ENCODE results near the gene FEN1. TPM values are rescaled to one million over a fixed set of nuclear protein-coding genes. Genes with fewer than 3 reads are reported as not detected.

FEN1 gene
- total RNA-seq, 3 donors from 2014 or later = 7.5 to 21.8 (median 8.1) TPM

DNA sequence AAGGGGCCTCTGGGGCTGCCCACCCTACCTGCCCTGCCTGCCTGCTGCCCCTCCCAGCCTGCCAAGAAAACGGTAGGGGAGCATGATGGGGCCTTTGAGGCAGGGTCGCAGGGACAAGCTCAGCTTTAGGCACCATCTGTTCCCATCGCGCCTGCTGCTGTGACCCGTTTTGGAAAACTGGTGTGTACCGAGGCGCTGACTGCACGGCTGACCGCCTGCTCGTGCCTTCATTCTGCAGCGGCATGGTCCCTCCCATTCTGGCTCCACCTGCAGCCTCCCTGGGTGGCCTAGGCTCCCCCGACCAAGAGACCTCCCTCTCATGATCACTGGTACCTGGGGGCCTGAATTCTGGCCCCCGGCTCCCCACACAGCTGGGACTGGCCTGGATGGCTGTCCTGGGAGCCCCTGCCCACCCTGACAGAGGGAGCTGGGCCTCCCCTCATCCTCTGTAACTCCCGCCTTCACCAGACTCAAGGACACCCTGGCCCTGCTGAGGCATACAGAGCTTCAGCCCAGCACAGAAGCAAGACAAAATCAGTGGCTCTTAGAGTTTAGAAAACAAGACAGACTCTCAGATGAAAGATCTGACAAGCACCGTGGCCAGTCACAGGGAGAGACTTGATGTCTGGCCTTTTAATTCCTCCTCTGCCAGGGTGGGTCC lies 46.8 kb upstream of the FEN1 start:
- TF ChIP-seq, protein P1, sequence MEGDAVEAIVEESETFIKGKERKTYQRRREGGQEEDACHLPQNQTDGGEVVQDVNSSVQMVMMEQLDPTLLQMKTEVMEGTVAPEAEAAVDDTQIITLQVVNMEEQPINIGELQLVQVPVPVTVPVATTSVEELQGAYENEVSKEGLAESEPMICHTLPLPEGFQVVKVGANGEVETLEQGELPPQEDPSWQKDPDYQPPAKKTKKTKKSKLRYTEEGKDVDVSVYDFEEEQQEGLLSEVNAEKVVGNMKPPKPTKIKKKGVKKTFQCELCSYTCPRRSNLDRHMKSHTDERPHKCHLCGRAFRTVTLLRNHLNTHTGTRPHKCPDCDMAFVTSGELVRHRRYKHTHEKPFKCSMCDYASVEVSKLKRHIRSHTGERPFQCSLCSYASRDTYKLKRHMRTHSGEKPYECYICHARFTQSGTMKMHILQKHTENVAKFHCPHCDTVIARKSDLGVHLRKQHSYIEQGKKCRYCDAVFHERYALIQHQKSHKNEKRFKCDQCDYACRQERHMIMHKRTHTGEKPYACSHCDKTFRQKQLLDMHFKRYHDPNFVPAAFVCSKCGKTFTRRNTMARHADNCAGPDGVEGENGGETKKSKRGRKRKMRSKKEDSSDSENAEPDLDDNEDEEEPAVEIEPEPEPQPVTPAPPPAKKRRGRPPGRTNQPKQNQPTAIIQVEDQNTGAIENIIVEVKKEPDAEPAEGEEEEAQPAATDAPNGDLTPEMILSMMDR (IDR thresholded peaks at IDR 0.05) = no peak
- H3K36me3 ChIP-seq (ENCODE audit: low read depth) = no peaks in the 10 kb centered on the region
- ATAC-seq (no peak), DNase-seq (no peak)
- H3K9me3 ChIP-seq = no peaks in the 10 kb centered on the region
- H3K4me3 ChIP-seq = no peak overlapping the region
- intact Hi-C loops (cut with DNase I, micrococcal nuclease) = no loop called here
- H3K4me1 ChIP-seq (ENCODE audit: low read depth) = peaks cover 6% of the 10 kb centered on the region

- no peak for ATAC-seq
- no peak overlapping the region for H3K4me3 ChIP-seq
- H3K4me1 ChIP-seq (ENCODE audit: low read depth) = peaks cover 6% of the 10 kb centered on the region
- intact Hi-C loops (cut with DNase I, micrococcal nuclease) = no loop called here
- TF ChIP-seq, protein P1 (IDR thresholded peaks at IDR 0.05) = no peak
- no peak for DNase-seq
- no peaks in the 10 kb centered on the region for H3K36me3 ChIP-seq (ENCODE audit: low read depth)
- H3K9me3 ChIP-seq = no peaks in the 10 kb centered on the region
These were observed 46.1 kb upstream of the FEN1 start for GRCh38 chr11:61746442-61747191.

DNA sequence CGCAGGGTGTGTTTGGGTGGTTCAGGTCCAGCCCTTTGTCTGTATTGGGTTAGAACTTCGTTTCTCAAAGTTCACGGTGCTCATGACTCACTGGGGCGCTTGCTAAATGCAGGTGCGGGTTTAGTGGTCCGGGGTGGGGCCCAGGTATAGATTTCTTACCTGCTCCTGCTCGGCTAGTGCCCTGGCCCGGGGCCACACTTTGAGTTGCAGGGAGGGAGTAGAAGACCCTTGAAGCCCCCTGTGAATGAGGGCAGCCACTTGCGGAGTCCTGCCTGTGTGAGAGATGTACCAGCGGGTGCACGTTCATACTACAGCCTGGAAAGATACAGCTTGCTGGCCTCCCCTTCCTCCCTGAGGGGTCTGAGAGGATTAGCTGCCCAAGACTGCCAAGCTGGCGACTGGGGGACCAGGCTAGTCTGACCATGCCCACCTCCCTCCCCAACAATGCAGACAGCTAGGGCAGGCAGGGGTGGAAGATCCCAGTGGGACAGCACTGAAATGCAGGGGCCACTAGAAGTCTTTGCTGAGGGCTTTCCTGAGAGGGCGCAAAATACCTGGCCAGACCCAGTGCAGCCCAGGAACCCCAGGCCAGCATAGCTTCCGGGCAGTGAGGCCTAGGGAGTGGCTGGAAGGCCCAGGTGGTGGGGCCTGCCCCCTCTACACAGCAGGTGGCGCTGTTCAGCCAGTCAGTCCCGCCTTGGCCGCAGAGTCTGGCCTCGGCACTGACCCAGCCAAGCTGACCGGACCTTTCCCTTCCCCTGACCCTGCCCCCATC lies 45.3 kb upstream of the FEN1 start:
- no peak overlapping the region for H3K4me3 ChIP-seq
- TF ChIP-seq, protein P1 (IDR thresholded peaks at IDR 0.05) = peak; percentile 91
- peaks cover 10% of the 10 kb centered on the region for H3K4me1 ChIP-seq (ENCODE audit: low read depth)
- ATAC-seq = peak; percentile 92
- peak; percentile 81 to 91 (median 88) for DNase-seq
- no peaks in the 10 kb centered on the region for H3K36me3 ChIP-seq (ENCODE audit: low read depth)
- H3K9me3 ChIP-seq = no peaks in the 10 kb centered on the region
- intact Hi-C loops (cut with DNase I, micrococcal nuclease) = no loop called here

DNA sequence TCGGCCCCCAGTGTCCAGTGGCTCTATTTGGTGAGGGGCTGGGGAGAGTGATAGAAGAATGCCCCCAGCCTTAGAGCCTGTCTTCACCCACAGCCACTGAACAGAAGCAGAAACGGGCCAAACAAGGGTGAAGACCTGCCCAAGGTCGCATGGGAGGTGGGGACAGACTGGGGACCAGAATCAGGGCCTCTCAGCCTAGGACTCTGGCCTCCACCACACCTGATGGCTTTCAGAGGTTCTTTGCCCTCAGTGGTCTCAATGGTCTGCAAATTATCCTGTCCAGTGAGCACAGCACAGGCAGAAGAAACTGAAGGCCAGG lies 44.8 kb upstream of the FEN1 start:
- ATAC-seq (peak; percentile 2), DNase-seq (no peak)
- Histone ChIP-seq H3K36me3 (ENCODE audit: low read depth) (no peaks in the 10 kb centered on the region), H3K9me3 (no peaks in the 10 kb centered on the region), H3K4me3 (no peak overlapping the region), H3K4me1 (ENCODE audit: low read depth) (peaks cover 14% of the 10 kb centered on the region)
- intact Hi-C loops (cut with DNase I, micrococcal nuclease) = no loop called here
- TF ChIP-seq, protein P1 (IDR thresholded peaks at IDR 0.05) = no peak

- no peaks in the 10 kb centered on the region for H3K36me3 ChIP-seq (ENCODE audit: low read depth)
- no peak overlapping the region for H3K4me3 ChIP-seq
- no peak for DNase-seq
- intact Hi-C loops (cut with DNase I, micrococcal nuclease) = no loop called here
- no peaks in the 10 kb centered on the region for H3K9me3 ChIP-seq
- TF ChIP-seq, protein P1 (IDR thresholded peaks at IDR 0.05) = no peak
- no peak for ATAC-seq
- peaks cover 15% of the 10 kb centered on the region for H3K4me1 ChIP-seq (ENCODE audit: low read depth)
These were observed 43.0 kb upstream of the FEN1 start for GRCh38 chr11:61749591-61750217.

Measured in mucosa of descending colon (tissue), 3 donors.